Fibroblast of lung (primary cell): ENCODE results near the gene SLC24A3.

Experiments
- CTCF ChIP-seq, 2 donors: IDR thresholded peaks in 1 of 2; conservative IDR thresholded peaks in 1 of 2; 1 replicate in 1 of 2; 2 replicates in 1 of 2; pipeline ENCODE4 v1.5.1; 2011 to 2012; ENCODE audit warnings: low read length in 2 of 2, control low read depth in 1 of 2, inconsistent platforms in 1 of 2, low read depth in 1 of 2, mild to moderate bottlenecking in 1 of 2
- EZH2 ChIP-seq: IDR thresholded peaks from 2 replicates; pipeline ENCODE4 v1.5.1; 2012; ENCODE audit warnings: low read length, control low read depth, mild to moderate bottlenecking; ENCODE audit errors: missing control alignments

GRCh38 chr20:19256906-19257595 lies 44.6 kb downstream of the SLC24A3 start:
- TF ChIP-seq CTCF (conservative IDR thresholded peaks at IDR 0.05 in 1 of 2, IDR thresholded peaks at IDR 0.05 in 1 of 2; ENCODE audit: low read depth in 1 of 2, low read length in 2 of 2) (no peak), EZH2 (no peak)
